ENCODE data around the gene PIK3R1. TPM values are rescaled to one million over a fixed set of nuclear protein-coding genes. Genes with fewer than 3 reads are reported as not detected.

Gene PIK3R1
- total RNA-seq, 1 donor from 2014 or later: 27.4 TPM

GRCh38 chr5:68180121-68181038, 35.2 kb upstream of the PIK3R1 start:
- no peak overlapping the region for H3K4me3 Mint-ChIP-seq (ENCODE audit: unreplicated experiment)
- DNase-seq (ENCODE audit: extremely low spot score, unreplicated experiment): no peak
- H3K27ac Mint-ChIP-seq (ENCODE audit: unreplicated experiment): no peak overlapping the region
- no peaks in the 10 kb centered on the region for H3K4me1 Mint-ChIP-seq (ENCODE audit: unreplicated experiment)
- TF ChIP-seq CTCF (IDR thresholded peaks at IDR 0.05): no peak
- no peaks in the 10 kb centered on the region for H3K9me3 Mint-ChIP-seq (ENCODE audit: unreplicated experiment)
- H3K27me3 Mint-ChIP-seq (ENCODE audit: unreplicated experiment): no peaks in the 10 kb centered on the region
- no peaks in the 10 kb centered on the region for H3K36me3 Mint-ChIP-seq (ENCODE audit: unreplicated experiment)

- Mint-ChIP-seq H3K4me1 (ENCODE audit: unreplicated experiment) (no peaks in the 10 kb centered on the region), H3K36me3 (ENCODE audit: unreplicated experiment) (no peaks in the 10 kb centered on the region), H3K27ac (ENCODE audit: unreplicated experiment) (no peak overlapping the region), H3K9me3 (ENCODE audit: unreplicated experiment) (no peaks in the 10 kb centered on the region), H3K4me3 (ENCODE audit: unreplicated experiment) (no peak overlapping the region), H3K27me3 (ENCODE audit: unreplicated experiment) (no peaks in the 10 kb centered on the region)
- DNase-seq (ENCODE audit: extremely low spot score, unreplicated experiment): no peak
- no peak for TF ChIP-seq CTCF (IDR thresholded peaks at IDR 0.05)
These were observed 34.4 kb upstream of the PIK3R1 start for GRCh38 chr5:68181039-68181599.

GRCh38 chr5:68182094-68182493, 33.5 kb upstream of the PIK3R1 start:
- Mint-ChIP-seq H3K4me3 (ENCODE audit: unreplicated experiment) (no peak overlapping the region), H3K9me3 (ENCODE audit: unreplicated experiment) (no peaks in the 10 kb centered on the region), H3K4me1 (ENCODE audit: unreplicated experiment) (no peaks in the 10 kb centered on the region), H3K36me3 (ENCODE audit: unreplicated experiment) (no peaks in the 10 kb centered on the region), H3K27me3 (ENCODE audit: unreplicated experiment) (peaks cover under 1% of the 10 kb centered on the region), H3K27ac (ENCODE audit: unreplicated experiment) (no peak overlapping the region)
- no peak for TF ChIP-seq CTCF (IDR thresholded peaks at IDR 0.05)
- DNase-seq (ENCODE audit: extremely low spot score, unreplicated experiment): no peak

GRCh38 chr5:68182534-68182933, 33.0 kb upstream of the PIK3R1 start:
- H3K27ac Mint-ChIP-seq (ENCODE audit: unreplicated experiment): no peak overlapping the region
- TF ChIP-seq CTCF (IDR thresholded peaks at IDR 0.05): no peak
- peaks cover 2% of the 10 kb centered on the region for H3K4me1 Mint-ChIP-seq (ENCODE audit: unreplicated experiment)
- H3K27me3 Mint-ChIP-seq (ENCODE audit: unreplicated experiment): peaks cover 2% of the 10 kb centered on the region
- no peaks in the 10 kb centered on the region for H3K36me3 Mint-ChIP-seq (ENCODE audit: unreplicated experiment)
- DNase-seq (ENCODE audit: extremely low spot score, unreplicated experiment): no peak
- H3K9me3 Mint-ChIP-seq (ENCODE audit: unreplicated experiment): no peaks in the 10 kb centered on the region
- no peak overlapping the region for H3K4me3 Mint-ChIP-seq (ENCODE audit: unreplicated experiment)

Measured in osteocyte (in vitro differentiated cells).